ENCODE data around the gene ATP9A.

DNA sequence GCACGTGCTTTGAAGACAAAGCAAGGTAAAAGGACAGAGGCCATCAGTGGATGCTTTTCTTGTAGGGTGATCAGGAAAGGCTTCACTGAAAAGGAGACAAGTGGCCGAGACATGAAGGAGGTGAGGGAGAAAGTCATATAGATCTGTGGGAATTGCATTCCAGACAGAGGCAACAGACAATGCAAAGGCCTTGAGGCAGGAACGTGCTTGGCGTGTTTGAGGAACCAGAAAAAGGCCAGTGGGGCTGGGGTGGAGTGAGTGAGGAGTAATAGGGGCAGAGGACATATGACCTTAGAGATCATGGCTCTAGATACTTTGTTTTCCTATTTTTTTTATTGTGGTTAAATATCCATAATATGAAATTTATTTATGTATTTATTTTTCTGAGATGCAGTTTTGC is 44.7 kb upstream of the ATP9A start:
- TF ChIP-seq CTCF (IDR thresholded peaks at IDR 0.05; ENCODE audit: insufficient read depth, low read length) (no peak), REST (IDR thresholded peaks at IDR 0.05; ENCODE audit: insufficient replicate concordance, low read depth) (no peak)

Data from HL-60 (cell line).